ENCODE data around the gene PXDN.
"Not testable (repeated sequence)": the region's sequence is repeated elsewhere in the genome, so short reads cannot be mapped to it uniquely, and the experiment has no call there.

The PXDN gene

DNA sequence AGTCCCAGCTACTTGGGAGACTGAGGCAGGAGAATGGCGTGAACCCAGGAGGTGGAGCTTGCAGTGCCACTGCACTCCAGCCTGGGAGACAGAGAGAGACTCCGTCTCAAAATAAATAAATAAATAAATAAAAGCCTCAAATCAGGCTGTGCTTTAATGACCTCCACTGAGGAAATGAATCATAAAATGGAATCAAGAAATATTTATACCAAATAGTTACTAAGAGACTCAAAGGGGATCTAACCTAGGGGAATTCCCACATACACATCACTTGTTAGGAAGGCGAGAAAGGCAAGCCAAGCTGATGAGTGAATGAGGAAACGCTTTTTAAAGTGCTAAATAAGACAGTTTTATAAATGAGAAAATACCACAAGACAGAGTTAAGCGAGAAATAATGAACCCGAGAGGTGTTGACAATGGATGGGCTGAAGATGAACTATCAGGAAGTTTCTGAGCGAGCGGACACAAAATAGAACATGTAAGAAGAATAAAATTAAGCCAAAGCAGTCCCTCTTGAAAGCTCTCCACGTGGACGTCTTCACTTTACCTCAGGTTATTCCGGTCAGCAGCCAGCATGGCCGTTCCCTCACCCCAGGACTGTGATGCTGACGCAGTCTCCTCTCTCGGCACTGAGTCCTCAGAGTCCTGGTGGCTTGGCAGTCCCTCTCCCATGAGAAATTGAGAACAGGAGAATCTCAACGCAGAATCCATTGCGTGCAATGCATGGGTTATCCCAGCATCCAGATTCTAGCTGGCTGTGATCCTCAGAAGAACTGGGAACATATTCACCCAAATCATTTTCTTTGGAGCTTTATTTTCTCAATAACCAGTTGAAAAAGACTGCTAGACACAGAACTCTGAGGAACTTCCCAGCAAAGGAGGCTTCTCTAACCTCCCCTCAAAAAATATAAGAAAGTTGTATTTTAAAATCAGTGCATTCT is 22.3 kb downstream of the PXDN start:
- TF ChIP-seq, protein P1, sequence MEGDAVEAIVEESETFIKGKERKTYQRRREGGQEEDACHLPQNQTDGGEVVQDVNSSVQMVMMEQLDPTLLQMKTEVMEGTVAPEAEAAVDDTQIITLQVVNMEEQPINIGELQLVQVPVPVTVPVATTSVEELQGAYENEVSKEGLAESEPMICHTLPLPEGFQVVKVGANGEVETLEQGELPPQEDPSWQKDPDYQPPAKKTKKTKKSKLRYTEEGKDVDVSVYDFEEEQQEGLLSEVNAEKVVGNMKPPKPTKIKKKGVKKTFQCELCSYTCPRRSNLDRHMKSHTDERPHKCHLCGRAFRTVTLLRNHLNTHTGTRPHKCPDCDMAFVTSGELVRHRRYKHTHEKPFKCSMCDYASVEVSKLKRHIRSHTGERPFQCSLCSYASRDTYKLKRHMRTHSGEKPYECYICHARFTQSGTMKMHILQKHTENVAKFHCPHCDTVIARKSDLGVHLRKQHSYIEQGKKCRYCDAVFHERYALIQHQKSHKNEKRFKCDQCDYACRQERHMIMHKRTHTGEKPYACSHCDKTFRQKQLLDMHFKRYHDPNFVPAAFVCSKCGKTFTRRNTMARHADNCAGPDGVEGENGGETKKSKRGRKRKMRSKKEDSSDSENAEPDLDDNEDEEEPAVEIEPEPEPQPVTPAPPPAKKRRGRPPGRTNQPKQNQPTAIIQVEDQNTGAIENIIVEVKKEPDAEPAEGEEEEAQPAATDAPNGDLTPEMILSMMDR (IDR thresholded peaks at IDR 0.05; ENCODE audit: low read depth, low read length): no peak
- in situ Hi-C loops (cut with HindIII; ENCODE audit: low sequenced_read_pairs): no loop called here
- H3K4me3 ChIP-seq (ENCODE audit: low read depth, low read length): no peak overlapping the region
- peak; percentile 90 for DNase-seq (ENCODE audit: low read depth, low spot score)

DNA sequence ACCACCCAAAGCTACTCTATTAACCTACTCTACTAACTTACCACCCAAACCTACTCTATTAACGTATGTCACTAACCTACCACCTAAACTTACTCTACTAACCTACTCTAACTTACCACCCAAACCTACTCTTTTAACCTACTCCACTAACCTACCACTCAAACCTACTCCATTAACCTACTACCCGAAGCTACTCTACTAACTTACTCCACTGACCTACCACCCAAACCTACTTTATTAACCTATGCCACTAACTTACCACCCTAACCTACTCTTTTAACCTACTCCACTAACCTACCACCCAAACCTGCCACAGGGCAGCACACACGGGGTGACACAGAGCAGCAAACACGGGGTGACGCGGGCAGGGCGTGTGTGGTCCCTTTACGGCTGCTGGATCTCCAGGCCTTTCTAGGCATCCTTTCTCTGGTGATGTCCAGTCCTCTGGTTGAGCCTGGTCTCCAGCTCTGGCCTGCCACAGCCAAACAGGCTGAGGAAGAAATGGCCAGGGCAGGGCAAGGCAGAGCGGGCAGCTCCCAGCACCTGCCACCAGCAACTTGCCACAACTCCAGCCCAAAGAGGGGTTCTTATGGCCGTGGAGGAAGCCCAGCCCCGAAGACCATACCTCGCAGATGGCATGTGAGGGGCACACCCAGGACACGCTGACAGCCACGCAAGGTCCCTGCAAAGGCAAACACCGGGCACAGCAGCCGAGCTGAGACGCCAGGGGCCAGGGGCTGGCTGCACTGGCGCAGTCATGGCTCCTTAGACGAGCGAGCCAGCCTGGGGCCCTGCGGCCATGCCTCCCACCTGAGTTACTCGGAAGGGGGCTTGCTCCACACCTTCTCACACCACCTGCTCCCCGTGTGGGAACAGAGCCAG is 25.7 kb downstream of the PXDN start:
- no peak for DNase-seq (ENCODE audit: low read depth, low spot score)
- TF ChIP-seq, protein P1 (IDR thresholded peaks at IDR 0.05; ENCODE audit: low read depth, low read length): no peak
- in situ Hi-C loops (cut with HindIII; ENCODE audit: low sequenced_read_pairs): no loop called here
- H3K4me3 ChIP-seq (ENCODE audit: low read depth, low read length): no peak overlapping the region

DNA sequence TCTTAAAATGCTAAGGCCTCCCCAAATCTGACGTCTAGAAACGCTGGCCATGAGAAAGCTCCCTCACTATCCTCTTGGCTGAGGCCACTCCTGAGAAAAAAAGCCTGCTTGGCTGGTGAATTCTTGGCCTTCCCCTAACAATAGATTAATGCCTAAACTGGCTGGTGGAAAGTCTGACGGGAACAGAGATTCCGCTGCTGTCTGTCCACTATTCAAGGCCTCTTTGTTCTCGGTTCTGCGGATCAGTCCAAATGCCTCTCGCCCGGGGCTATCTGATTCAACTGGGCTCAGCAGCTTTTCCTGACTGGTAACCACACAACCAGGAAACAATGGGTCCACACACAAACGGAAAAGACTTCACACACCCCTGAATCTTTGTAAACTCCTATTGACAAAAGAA is 27.2 kb downstream of the PXDN start:
- H3K4me3 ChIP-seq (ENCODE audit: low read depth, low read length): no peak overlapping the region
- in situ Hi-C loops (cut with HindIII; ENCODE audit: low sequenced_read_pairs): no loop called here
- TF ChIP-seq, protein P1 (IDR thresholded peaks at IDR 0.05; ENCODE audit: low read depth, low read length): no peak
- DNase-seq (ENCODE audit: low read depth, low spot score): peak; percentile 50

DNA sequence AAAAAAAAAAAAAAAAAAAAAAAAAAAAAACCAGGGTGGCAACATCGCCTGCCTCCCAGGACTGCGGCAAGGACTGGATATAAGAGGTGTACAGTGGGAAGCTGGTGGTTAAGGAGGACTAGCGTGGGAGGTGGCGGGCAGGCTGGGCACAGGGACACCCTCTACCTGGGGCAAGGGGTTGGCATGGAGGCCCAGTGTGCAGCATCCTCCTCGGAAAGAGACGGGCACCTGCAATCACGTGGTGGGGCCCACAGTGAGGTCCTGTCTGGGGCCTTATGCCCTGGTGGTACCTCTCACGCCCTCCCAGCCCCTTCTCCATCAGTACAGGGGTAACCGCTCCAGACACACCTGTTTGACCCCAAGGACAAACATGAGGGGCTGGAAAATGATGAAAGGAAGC is 27.9 kb downstream of the PXDN start:
- TF ChIP-seq, protein P1 (IDR thresholded peaks at IDR 0.05; ENCODE audit: low read depth, low read length): no peak
- in situ Hi-C loops (cut with HindIII; ENCODE audit: low sequenced_read_pairs): no loop called here
- no peak overlapping the region for H3K4me3 ChIP-seq (ENCODE audit: low read depth, low read length)
- no peak for DNase-seq (ENCODE audit: low read depth, low spot score)

DNA sequence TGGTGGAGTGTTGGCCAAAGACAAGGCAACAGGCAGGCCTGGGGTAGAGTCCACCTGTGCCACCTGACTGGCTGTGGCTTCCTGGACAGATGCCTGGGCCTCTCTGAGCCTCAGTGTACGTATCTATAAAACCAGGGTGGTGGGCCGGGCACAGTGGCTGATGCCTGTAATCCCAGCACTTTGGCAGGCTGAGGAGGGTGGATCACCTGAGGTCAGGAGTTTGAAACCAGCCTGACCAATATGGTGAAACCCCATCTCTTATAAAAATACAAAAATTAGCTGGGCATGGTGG is 28.4 kb downstream of the PXDN start:
- DNase-seq (ENCODE audit: low read depth, low spot score); H3K4me3 ChIP-seq (ENCODE audit: low read depth, low read length); in situ Hi-C loops (cut with HindIII; ENCODE audit: low sequenced_read_pairs): not testable (repeated sequence)

DNA sequence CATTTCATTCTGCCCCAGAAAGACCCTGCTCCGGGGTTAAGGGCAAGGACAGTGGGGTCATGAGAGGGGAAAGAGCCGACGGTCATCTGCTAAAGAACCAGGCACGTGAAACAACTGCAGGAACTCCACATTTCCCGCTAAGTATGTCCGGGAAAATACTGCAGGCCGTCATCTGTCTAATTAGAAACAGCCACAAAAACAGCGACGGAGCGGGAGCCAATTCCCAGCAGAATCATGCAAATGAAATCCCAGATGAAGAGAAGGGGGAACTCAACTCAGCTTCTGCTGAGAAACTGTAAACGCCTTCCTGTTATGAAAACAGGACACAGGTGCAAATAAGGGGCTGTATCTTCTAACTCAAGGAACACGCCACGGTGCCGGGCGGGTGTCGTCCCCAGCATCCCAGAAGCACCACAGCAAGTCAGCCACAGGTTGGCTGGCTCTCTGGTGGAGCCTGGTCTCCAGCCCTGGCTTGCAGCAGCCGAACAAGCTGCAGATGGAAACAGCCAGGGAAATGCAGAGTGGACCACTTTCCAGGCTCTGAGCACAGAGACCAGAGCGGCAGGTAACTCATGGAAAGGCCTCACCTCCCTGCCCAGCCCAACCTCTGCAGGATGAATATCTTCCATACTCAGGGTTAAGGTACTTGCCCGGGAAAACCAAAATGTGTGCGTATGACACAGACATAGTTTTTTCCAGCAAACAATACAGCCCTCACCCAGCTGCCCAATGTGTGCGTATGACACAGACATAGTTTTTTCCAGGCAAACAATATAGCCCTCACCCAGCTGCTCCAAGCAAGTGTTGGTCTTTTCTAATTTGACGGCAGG is 28.9 kb downstream of the PXDN start:
- DNase-seq (ENCODE audit: low read depth, low spot score): no peak
- in situ Hi-C loops (cut with HindIII; ENCODE audit: low sequenced_read_pairs): no loop called here
- no peak overlapping the region for H3K4me3 ChIP-seq (ENCODE audit: low read depth, low read length)
- TF ChIP-seq, protein P1 (IDR thresholded peaks at IDR 0.05; ENCODE audit: low read depth, low read length): no peak
